HL-60 (cell line): ENCODE measurements around the gene MYO5B.

ENCODE experiments used
- DNase-seq, 2 experiments: peaks; one replicate each; pipeline ENCODE4 v3.0.0-alpha.2; 2010 to 2020; ENCODE audit warnings: low read depth in 1 of 2, low spot score in 1 of 2
- H3K27ac ChIP-seq: fragments of 250-450 bp; sonication (Bioruptor Pico); replicated peaks from 2 replicates; pipeline ENCODE4 v1.5.1; 2020; ENCODE audit warnings: mild to moderate bottlenecking, moderate library complexity
- H3K27me3 ChIP-seq: fragments of 250-450 bp; sonication (Bioruptor Pico); 2 replicates; pipeline ENCODE4 v1.5.1; 2021; ENCODE audit warnings: mild to moderate bottlenecking, moderate library complexity; ENCODE audit not compliant: insufficient read depth, poor library complexity, severe bottlenecking
- H3K4me3 ChIP-seq: replicated peaks from 2 replicates; pipeline ENCODE4 v1.5.1; 2011; ENCODE audit warnings: mild to moderate bottlenecking, control low read depth, low read length; ENCODE audit not compliant: insufficient read depth
- GABPA ChIP-seq: IDR thresholded peaks from 2 replicates; pipeline ENCODE4 v1.6.1; 2012; ENCODE audit warnings: low read depth
- POLR2AphosphoS5 ChIP-seq: IDR thresholded peaks from 2 replicates; pipeline ENCODE4 v1.6.1; 2012; ENCODE audit warnings: low read depth
- SPI1 ChIP-seq: IDR thresholded peaks from 2 replicates; pipeline ENCODE4 v1.6.1; 2012; ENCODE audit warnings: low read depth, mild to moderate bottlenecking, borderline replicate concordance
- TF ChIP-seq, protein P1 (sequence below): IDR thresholded peaks from 2 replicates; pipeline ENCODE4 v1.6.1; 2012; ENCODE audit warnings: low read depth; ENCODE audit not compliant: insufficient replicate concordance
- TF ChIP-seq, protein P2 (sequence below): IDR thresholded peaks from one replicate; pipeline ENCODE4 v1.5.1; 2011; ENCODE audit warnings: low read length, control low read depth, inconsistent platforms; ENCODE audit not compliant: insufficient read depth

The MYO5B gene

DNA sequence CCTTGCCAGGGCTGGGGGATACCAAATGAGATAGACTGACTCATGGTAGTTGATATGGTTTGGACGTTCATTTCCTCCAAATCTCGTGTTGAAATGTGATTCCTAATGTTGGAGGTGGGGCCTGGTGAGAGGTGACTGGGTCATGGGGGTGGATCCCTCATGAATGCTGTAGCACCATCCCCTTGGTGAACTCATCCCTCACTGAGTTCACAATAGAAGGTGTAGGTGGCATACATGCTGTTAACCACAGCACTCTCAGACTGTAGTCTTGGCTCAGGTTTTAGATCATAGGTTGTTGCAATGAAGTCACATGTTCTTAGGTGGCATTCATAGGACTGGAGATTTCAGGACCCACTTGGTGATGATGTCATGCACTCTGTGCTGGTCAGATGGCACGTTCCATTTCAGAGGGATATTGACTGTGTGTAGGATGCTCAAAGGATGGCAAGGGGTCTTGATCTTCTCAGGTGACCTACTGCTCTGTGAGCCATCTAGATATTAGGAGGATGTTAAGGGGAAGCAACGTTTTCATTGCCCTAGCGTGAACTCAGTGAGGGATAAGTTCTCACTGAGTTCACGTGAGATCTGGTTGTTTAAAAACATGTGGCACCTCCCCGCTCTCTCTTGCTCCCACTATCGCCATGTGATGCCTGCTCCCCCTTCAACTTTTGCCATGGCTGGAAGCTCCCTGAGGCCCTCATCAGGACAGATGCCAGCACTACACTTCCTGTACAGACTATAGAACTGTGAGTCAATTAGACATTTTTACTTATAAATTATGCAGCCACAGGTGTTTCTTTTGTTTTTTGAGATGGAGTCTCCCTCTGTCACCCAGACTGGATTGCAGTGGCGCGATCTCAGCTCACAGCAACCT lies 307.8 kb downstream of the MYO5B start:
- TF ChIP-seq GABPA (no peak), POLR2AphosphoS5 (no peak), SPI1 (no peak)
- TF ChIP-seq, protein P1, sequence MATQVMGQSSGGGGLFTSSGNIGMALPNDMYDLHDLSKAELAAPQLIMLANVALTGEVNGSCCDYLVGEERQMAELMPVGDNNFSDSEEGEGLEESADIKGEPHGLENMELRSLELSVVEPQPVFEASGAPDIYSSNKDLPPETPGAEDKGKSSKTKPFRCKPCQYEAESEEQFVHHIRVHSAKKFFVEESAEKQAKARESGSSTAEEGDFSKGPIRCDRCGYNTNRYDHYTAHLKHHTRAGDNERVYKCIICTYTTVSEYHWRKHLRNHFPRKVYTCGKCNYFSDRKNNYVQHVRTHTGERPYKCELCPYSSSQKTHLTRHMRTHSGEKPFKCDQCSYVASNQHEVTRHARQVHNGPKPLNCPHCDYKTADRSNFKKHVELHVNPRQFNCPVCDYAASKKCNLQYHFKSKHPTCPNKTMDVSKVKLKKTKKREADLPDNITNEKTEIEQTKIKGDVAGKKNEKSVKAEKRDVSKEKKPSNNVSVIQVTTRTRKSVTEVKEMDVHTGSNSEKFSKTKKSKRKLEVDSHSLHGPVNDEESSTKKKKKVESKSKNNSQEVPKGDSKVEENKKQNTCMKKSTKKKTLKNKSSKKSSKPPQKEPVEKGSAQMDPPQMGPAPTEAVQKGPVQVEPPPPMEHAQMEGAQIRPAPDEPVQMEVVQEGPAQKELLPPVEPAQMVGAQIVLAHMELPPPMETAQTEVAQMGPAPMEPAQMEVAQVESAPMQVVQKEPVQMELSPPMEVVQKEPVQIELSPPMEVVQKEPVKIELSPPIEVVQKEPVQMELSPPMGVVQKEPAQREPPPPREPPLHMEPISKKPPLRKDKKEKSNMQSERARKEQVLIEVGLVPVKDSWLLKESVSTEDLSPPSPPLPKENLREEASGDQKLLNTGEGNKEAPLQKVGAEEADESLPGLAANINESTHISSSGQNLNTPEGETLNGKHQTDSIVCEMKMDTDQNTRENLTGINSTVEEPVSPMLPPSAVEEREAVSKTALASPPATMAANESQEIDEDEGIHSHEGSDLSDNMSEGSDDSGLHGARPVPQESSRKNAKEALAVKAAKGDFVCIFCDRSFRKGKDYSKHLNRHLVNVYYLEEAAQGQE: no peak
- TF ChIP-seq, protein P2, sequence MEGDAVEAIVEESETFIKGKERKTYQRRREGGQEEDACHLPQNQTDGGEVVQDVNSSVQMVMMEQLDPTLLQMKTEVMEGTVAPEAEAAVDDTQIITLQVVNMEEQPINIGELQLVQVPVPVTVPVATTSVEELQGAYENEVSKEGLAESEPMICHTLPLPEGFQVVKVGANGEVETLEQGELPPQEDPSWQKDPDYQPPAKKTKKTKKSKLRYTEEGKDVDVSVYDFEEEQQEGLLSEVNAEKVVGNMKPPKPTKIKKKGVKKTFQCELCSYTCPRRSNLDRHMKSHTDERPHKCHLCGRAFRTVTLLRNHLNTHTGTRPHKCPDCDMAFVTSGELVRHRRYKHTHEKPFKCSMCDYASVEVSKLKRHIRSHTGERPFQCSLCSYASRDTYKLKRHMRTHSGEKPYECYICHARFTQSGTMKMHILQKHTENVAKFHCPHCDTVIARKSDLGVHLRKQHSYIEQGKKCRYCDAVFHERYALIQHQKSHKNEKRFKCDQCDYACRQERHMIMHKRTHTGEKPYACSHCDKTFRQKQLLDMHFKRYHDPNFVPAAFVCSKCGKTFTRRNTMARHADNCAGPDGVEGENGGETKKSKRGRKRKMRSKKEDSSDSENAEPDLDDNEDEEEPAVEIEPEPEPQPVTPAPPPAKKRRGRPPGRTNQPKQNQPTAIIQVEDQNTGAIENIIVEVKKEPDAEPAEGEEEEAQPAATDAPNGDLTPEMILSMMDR: no peak
- no peak overlapping the region for H3K27ac ChIP-seq
- H3K27me3 ChIP-seq: peaks cover 6% of the 10 kb centered on the region
- no peak overlapping the region for H3K4me3 ChIP-seq
- DNase-seq: no peak

DNA sequence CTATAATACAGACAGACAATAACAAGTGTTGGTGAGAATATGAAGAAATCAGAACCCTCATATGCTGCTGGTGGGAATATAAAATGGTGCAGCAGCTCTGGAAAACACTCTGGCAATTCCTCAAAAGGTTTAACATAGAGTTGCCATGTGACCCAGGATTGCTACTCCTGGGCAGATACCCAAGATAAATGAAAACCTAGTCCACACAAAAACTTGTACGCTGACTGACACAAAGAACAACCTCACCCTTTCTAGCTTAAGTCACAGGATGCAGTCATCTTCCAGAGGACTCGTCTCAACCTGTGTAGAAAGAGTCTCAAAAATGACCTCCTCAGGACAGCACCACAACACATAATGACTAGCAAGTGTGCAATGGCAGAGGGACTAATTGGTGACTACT lies 310.0 kb downstream of the MYO5B start:
- Histone ChIP-seq H3K27me3 (peaks cover 6% of the 10 kb centered on the region), H3K4me3 (no peak overlapping the region), H3K27ac (no peak overlapping the region)
- no peak for TF ChIP-seq GABPA
- TF ChIP-seq SPI1: no peak
- TF ChIP-seq, protein P2: no peak
- no peak for TF ChIP-seq POLR2AphosphoS5
- TF ChIP-seq, protein P1: no peak
- no peak for DNase-seq

DNA sequence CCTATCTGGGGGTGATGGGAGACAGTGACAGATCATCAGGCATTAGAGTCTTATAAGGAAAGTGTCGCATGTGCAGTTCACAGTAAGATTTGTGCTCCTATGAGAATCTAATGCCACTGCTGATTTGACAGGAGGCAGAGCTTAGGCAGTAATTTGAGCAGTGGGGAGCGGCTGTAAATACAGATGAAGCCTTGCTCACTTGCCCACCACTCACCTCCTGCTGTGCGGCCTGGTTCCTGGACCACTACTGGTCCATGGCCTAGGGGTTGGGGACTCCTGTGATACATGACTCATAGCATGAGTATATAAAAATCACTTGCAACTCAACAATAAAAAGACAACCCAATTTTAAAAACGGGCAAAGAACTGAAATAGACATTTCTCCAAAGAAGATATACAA lies 310.5 kb downstream of the MYO5B start:
- H3K4me3 ChIP-seq: no peak overlapping the region
- no peak for TF ChIP-seq POLR2AphosphoS5
- TF ChIP-seq, protein P1: no peak
- TF ChIP-seq, protein P2: no peak
- TF ChIP-seq GABPA: no peak
- TF ChIP-seq SPI1: no peak
- no peak overlapping the region for H3K27ac ChIP-seq
- H3K27me3 ChIP-seq: peaks cover 6% of the 10 kb centered on the region
- DNase-seq: no peak
